KMS-11 (cell line): ENCODE results near the gene CDH22.

Experiments used
- H2AFZ ChIP-seq: fragments of 200-600 bp; sonication (generic); 2 replicates; pipeline ENCODE4 v1.6.1; 2016; ENCODE audit warnings: antibody characterized with exemption, mixed run types, low read depth
- H3K27ac ChIP-seq: fragments of 200-600 bp; sonication (generic); 2 replicates; pipeline ENCODE4 v1.6.1; 2016; ENCODE audit warnings: mild to moderate bottlenecking, mixed run types
- H3K27me3 ChIP-seq: fragments of 200-600 bp; sonication (generic); 2 replicates; pipeline ENCODE4 v1.6.1; 2017; ENCODE audit warnings: mild to moderate bottlenecking, low read depth, mixed run types, moderate library complexity; ENCODE audit not compliant: insufficient read depth
- H3K36me3 ChIP-seq: fragments of 200-600 bp; sonication (generic); 2 replicates; pipeline ENCODE4 v1.6.1; 2017; ENCODE audit warnings: mild to moderate bottlenecking, mixed run types; ENCODE audit not compliant: insufficient read depth
- H3K4me1 ChIP-seq: fragments of 200-600 bp; sonication (generic); 2 replicates; pipeline ENCODE4 v1.6.1; 2016; ENCODE audit warnings: mild to moderate bottlenecking, low read depth, mixed run types; ENCODE audit not compliant: poor library complexity, severe bottlenecking
- H3K4me2 ChIP-seq: fragments of 200-600 bp; sonication (generic); 2 replicates; pipeline ENCODE4 v1.7.0; 2016; ENCODE audit warnings: mild to moderate bottlenecking, mixed run types
- H3K4me3 ChIP-seq: fragments of 200-600 bp; sonication (generic); IDR thresholded peaks from 2 replicates; pipeline ENCODE4 v1.6.1; 2017; ENCODE audit warnings: low read depth, low read length, mixed read lengths; ENCODE audit not compliant: insufficient read depth
- H3K79me2 ChIP-seq: fragments of 200-600 bp; sonication (generic); 2 replicates; pipeline ENCODE4 v1.6.1; 2016; ENCODE audit warnings: low read depth, mixed run types; ENCODE audit not compliant: insufficient read depth
- H3K9ac ChIP-seq: fragments of 200-600 bp; sonication (generic); 2 replicates; pipeline ENCODE4 v1.6.1; 2016; ENCODE audit warnings: mild to moderate bottlenecking, mixed run types
- H4K20me1 ChIP-seq: fragments of 200-600 bp; sonication (generic); 2 replicates; pipeline ENCODE4 v1.6.1; 2016; ENCODE audit warnings: mild to moderate bottlenecking, mixed run types; ENCODE audit not compliant: insufficient read depth
- CTCF ChIP-seq: fragments of 200-600 bp; sonication (generic); conservative IDR thresholded peaks from 2 replicates; pipeline ENCODE4 v1.6.1; 2017; ENCODE audit warnings: low read depth, mild to moderate bottlenecking, antibody characterized with exemption, low read length, moderate library complexity, mixed read lengths

Gene CDH22

GRCh38 chr20:46277602-46278001, 30.7 kb downstream of the CDH22 start:
- TF ChIP-seq CTCF: no peak
- H3K27me3 ChIP-seq: peaks cover 71% of the 10 kb centered on the region
- no peaks in the 10 kb centered on the region for H4K20me1 ChIP-seq
- H3K36me3 ChIP-seq: no peaks in the 10 kb centered on the region
- H3K4me3 ChIP-seq: no peak overlapping the region
- H3K9ac ChIP-seq: no peak overlapping the region
- no peak overlapping the region for H3K4me2 ChIP-seq
- H3K79me2 ChIP-seq: no peaks in the 10 kb centered on the region
- H3K4me1 ChIP-seq: no peaks in the 10 kb centered on the region
- H2AFZ ChIP-seq: no peak overlapping the region
- no peak overlapping the region for H3K27ac ChIP-seq

- no peak overlapping the region for H3K4me2 ChIP-seq
- no peaks in the 10 kb centered on the region for H4K20me1 ChIP-seq
- no peak overlapping the region for H3K9ac ChIP-seq
- no peak overlapping the region for H3K27ac ChIP-seq
- no peaks in the 10 kb centered on the region for H3K36me3 ChIP-seq
- no peak overlapping the region for H3K4me3 ChIP-seq
- no peaks in the 10 kb centered on the region for H3K4me1 ChIP-seq
- no peak overlapping the region for H2AFZ ChIP-seq
- H3K79me2 ChIP-seq: no peaks in the 10 kb centered on the region
- H3K27me3 ChIP-seq: peaks cover 66% of the 10 kb centered on the region; the same call in 1 of the 2 replicates
- TF ChIP-seq CTCF: no peak
These were observed 31.8 kb downstream of the CDH22 start for GRCh38 chr20:46276531-46276930.

GRCh38 chr20:46275091-46275490, 33.2 kb downstream of the CDH22 start:
- Histone ChIP-seq H3K36me3 (no peaks in the 10 kb centered on the region), H3K27me3 (peaks cover 58% of the 10 kb centered on the region; the same call in 1 of the 2 replicates), H2AFZ (no peak overlapping the region), H3K4me2 (no peak overlapping the region), H3K4me3 (no peak overlapping the region), H3K79me2 (no peaks in the 10 kb centered on the region), H4K20me1 (no peaks in the 10 kb centered on the region), H3K9ac (no peak overlapping the region), H3K4me1 (no peaks in the 10 kb centered on the region), H3K27ac (no peak overlapping the region)
- TF ChIP-seq CTCF: no peak

- no peak for TF ChIP-seq CTCF
- Histone ChIP-seq H4K20me1 (no peaks in the 10 kb centered on the region), H3K36me3 (no peaks in the 10 kb centered on the region), H3K4me2 (no peak overlapping the region), H3K27ac (no peak overlapping the region), H3K79me2 (no peaks in the 10 kb centered on the region), H3K9ac (no peak overlapping the region), H3K4me1 (no peaks in the 10 kb centered on the region), H2AFZ (no peak overlapping the region), H3K4me3 (no peak overlapping the region), H3K27me3 (peaks cover 61% of the 10 kb centered on the region; the same call in 1 of the 2 replicates)
These were observed 34.6 kb downstream of the CDH22 start for GRCh38 chr20:46273717-46274116.
